Measurements from ENCODE around the gene CLASP1.
"Not testable (repeated sequence)": the region's sequence is repeated elsewhere in the genome, so short reads cannot be mapped to it uniquely, and the experiment has no call there.

CLASP1 gene

DNA sequence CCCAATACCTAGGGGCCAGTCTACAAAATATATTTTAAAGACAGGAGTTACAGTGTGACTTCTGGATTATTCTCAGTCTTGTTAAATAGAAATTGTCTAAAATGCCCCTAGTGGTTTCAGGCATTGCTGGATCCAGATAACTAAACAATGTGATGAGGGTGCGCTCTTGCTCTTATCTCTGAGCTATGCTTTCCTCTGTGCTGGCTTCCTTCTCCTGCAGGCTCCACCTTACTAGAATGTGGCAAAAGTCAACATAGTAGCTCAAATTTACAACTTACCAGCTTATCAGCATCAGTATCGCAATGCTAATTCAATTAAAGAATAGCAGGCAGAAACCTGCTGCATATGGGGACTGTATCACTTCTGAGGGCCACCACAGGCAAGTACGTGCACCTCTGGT is 179.9 kb downstream of the CLASP1 start:
- DNase-seq, result no peak

DNA sequence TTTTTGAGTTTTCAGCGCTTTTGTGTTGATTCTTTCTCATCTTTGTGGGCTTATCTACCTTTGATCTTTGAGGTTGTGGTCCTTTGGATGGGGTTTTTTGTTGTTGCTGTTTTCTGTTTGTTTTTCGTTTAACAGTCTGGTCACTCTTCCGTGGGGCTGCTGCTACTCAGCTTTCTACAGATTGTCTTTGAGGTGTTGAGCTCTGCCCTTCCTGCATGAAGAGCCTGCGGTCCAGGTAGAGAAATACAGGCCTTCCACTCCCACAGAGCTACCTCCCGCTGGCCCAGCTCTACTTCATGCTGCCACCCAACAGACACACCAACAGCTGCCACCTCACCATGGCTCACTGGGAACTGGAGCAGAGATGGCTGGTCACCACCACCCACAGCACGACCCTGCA is 180.3 kb downstream of the CLASP1 start:
- DNase-seq, result no peak

DNA sequence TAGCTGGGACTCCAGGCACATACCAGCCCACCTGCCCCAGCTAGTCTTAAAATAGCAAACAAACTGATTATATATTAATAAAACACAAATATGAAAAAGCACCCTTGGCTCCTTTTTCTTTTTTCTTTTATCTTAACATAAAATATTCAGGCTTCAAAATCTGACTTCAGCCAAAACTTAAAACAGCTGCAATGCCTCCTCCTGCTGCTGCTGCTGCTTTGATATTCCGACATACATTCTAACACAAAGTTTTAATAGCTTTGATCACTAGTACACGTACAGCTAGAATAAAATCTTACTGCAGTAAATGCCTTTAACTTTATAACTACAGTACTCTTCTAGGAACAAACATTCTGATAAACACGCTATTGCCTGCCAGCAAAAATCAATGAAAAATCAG is 190.0 kb downstream of the CLASP1 start:
- DNase-seq, result no peak

DNA sequence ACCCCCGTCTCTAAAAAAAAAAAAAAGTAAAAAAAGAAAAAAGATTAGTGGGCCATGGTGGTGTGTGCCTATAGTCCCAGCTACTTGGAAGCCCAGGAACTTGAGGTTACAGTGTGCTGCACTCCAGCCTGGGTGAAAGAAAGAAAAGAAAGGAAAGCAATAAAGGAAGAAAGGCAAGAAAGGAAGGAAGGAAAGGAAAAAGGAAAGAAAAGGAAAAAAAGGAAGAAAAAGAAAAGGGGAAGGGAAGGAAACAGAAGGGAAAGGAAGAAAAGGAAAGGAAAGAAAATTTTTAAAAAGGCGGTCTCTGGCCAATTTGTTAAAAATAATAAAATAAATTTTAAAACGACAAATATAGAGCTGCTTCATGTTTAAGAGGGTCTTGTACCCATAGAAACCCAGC is 192.9 kb downstream of the CLASP1 start:
- no peak for DNase-seq

DNA sequence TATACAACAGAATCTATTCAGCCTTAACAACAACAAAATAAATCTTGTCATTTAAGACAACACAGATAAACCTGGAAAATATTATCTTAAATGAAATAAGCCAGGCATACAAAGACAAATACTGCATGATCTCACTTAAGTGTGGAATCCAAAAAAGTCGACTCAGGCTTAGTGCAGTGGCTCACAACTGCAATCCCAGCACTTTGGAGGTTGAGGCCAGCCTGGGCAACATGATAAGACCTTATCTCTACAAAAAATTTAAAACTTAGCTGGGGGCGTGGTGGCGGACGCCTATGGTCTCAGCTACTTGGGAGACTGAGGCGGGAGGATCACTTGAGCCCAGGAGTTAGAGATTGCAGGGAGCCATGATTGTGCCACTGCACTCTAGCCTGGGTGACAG is 193.8 kb downstream of the CLASP1 start:
- DNase-seq, result no peak

DNA sequence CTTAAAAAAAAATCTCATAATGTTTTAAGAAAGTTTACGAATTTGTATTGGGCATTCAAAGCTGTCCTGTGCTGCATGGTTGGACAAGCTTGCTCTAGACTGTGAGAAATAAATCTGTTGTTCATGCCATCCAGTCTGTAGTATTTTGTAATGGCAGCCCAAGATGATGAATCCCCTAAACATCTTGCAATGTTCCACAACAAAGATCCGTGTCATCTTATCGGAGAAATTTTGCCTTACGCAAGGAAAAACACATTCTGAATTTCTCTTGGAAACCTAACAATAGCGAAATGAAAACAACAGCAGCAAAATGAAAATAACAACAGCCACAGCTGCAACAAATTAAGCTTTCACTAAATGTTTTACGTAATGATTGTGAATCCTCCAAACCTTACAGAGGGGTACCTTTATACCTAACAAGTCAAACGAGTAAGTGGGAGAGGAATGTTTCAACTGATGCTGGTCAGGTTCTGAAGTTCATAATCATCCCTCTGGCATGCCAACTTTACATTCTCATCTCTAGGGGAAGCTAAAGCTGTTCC is 194.6 kb downstream of the CLASP1 start:
- no peak for DNase-seq

DNA sequence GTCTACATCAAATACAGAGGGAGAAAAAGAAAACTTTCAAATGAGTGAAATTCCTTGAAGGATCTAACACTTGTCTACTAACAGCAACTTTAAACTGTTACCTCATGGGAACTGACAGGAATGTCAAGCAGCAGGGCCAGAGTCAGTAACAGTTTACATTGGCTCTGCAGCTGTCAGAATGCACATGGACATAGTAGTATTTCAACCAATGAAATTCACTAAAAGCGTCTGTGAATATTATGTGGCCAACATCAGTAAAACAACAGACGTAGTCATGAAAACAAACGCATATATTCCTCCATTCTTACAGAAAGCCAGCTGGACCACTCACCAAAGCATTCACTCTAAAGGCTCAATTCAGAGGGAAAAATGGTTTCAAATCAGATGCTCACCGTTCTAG is 197.9 kb downstream of the CLASP1 start:
- no peak for DNase-seq

DNA sequence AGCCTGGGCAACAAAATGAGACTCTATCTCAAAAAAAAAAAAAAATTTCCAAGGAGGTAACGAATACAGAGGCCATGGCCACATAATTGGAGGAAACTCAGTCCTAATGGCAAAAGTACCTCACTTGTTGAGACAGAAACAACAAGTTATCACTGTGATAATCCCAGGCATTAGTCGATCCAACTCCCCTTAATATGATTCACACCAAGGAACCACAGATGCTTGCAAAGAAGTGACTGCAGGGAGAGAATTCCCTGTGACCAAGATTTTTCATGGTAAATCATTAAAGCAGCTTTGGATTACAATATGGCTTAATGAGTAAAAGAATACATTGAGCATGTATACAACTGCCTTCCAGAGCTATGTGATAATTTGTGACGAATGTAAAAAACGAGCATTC is 199.0 kb downstream of the CLASP1 start:
- no peak for DNase-seq

DNA sequence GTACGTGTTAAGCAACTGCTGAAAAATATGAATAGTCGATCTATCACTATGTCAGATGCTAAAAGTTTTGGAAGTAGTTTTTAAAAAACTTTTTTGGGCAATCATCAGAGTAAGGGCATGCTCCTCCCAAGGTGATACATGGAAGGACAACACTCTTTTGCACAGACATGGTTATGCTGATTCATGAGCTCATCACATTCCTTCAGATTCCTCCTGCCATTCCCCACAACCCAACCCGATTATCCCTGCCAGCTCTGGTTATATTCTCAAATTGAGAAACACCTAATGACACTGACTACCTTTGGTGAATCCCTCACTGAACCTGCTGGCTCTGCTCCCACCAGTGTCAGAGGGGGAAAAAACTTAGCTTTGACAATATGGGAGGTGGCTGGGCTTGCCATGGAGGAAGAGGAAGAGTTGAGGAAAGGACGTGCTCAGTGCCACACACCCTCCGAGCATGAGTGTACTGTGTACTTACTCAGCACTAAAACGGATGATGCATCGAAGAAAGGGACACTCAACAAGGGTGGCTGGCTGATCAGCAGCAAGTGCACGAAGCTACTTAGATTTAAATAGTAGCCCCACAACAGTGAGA is 202.5 kb downstream of the CLASP1 start:
- no peak for DNase-seq

DNA sequence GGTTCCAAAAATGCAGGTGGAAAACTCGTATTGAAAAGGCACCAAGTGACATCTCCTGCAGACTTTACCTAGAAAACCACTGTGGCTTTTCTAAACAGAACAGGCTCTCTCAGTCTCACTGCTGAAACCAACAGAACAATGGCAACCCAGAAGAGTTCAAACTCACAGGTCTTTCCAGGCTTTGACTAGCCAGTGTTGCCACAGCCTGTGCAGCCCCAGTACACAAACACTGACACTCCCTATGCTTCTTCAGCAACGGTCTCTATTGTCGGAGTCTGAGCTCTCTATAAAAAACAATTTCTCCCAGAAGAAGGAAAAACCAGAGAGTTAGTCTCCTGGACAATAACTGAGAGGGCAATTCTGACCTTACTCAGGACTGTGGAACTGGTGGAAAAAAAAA is 206.4 kb downstream of the CLASP1 start:
- DNase-seq, result no peak

DNA sequence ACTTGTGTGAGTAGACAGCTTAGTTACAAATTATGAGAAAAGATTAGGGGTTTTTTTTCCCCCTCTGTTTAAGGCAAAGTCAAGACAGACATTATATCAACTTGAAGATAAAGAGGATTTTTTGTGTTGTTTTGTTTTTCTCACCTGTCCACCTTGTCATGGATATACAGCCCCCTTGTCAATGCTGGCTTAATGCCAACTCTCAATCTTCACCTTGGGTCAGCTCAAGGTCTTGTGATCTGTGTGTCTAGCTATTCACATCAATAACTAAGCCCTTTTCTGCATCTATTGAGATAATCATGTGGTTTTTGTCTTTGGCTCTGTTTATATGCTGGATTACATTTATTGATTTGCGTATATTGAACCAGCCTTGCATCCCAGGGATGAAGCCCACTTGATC is 211.0 kb downstream of the CLASP1 start:
- not testable (repeated sequence) for DNase-seq

DNA sequence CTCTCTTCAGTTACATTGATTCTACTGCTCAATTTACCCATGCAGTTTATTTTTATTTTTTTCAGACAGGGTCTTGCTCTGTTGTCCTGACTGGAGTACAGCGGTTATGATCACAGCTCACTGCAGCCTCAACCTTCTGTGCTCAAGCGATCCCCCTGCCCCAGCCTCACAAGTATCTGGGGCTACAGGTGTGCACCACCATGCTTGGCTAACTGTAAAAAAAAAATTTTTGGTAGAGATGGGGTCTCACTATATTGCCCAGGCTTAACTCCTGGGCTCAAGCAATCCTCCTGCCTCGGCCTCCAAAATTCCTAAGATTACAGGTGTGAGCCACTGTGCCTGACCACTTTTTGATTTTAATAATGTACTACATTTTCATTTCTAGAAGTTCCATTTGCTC is 212.3 kb downstream of the CLASP1 start:
- no peak for DNase-seq

DNA sequence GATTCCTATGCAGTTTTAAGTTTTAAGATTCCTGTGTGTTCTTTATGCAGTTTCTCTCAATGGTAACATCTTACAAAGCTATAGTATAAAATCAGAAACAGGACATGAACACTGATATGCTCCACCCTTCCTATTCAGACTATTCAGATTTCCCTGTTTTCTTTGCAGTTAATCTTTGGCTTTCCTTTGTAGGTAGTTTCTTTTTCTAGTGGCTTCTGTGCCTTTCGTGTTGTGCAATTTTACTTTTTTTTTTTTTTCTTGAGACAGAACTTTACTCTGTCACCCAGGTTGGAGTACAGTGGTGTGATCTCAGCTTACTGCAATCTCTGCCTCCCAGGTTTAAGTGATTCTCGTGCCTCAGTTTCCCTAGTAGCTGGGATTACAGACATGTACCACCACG is 213.5 kb downstream of the CLASP1 start:
- DNase-seq, result no peak

DNA sequence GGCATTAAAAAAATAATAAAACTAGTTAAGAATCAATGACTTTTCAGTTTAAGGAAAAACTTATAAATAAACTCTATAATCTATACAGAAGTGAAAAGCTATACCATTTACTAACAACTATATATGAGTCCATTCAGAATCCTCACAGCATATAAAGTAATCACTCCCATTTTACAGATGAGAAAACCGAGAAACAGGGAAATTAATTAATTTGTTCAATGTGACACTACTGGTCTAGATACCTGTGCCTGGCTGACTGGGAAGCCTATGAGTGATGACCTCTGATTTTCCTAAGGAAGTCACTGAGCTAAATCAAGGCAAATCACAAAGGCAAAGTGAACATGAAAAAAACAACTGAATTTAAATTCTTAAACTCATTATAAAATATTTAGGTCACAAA is 218.0 kb downstream of the CLASP1 start:
- no peak for DNase-seq

DNA sequence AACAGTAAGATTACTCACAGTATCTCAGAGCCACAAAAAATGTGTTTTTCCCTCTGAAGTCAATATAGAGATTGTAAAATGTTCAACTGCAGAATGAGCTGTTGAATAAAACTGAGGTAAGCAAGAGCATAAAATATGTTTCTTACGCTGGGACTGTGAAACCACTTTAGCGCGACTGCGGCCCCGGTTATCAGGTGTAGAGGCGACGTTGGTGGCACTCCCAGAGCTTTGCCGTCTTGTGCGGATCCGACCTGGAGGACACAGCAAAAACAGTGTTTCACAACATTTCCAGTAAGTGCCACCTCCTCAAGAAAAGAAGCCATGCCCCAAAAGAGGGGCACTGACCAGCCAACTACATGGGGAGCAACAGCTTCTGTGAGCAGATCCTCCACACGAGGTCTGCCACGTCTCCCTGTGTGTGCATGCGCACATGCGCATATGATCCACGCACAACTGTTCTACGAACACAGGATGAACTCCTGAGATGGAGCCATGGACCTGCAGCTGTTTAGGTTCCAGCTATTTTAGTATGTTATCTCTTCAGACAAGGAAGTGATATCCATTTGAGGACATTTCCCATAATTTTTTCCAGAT is 219.2 kb downstream of the CLASP1 start:
- DNase-seq, result no peak

DNA sequence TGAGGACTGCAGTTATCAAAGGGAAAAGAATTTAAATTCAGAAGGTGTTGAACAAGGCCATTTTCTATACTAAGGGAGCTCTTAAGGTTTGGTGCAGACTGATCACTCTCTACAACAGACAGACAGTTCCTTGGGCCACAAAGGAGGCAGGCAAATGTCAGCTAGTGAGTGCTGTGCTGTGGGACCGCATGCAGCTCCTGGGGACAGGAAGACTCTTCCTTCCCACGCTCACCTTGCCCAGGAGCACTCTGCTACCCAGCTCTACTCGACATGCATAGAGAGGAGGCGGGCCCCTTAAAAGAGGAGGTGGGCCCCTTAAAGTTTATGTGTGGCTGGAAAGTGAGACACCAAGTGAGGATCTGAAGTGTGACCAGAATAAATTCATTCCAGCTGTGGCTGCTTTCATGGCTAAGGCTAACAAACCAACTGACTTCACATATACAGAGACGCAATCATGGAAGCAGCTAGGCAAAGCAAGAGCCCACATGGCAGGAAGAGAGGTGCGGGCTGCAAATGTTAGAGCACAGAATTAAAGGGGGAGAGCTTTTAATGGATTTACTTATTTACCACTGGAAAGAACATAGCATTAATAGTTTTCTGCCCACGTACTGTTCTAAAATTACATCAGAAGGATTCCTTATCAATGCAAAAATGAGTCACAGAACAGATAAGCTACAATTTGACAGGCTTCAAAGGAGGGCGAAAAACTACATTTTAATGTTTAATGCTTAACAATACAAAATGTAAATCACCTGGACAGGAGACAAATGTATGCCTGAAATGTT is 220.0 kb downstream of the CLASP1 start:
- no peak for DNase-seq

DNA sequence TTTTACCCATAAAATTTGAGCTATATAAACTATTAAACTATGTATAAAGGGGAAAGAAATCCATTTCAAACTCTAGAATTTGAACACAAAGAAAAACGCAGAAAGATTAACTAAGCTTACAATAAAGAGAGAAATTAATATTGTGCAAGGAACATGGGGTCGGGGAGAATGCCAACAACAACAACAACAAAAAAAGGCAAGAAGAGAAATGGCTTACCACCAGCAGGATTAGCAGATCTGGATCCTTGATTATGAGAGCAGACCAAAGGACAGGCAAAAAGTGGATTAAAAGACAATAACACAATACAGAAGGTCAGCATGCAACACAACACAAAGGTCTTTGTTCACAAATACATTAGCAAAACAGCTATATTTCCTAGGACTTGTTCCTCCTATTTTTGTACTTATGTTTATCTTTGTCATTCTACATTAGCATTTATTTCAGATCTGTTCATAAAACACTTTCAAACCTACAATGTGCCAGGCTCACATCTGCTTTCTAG is 222.0 kb downstream of the CLASP1 start:
- no peak for DNase-seq

DNA sequence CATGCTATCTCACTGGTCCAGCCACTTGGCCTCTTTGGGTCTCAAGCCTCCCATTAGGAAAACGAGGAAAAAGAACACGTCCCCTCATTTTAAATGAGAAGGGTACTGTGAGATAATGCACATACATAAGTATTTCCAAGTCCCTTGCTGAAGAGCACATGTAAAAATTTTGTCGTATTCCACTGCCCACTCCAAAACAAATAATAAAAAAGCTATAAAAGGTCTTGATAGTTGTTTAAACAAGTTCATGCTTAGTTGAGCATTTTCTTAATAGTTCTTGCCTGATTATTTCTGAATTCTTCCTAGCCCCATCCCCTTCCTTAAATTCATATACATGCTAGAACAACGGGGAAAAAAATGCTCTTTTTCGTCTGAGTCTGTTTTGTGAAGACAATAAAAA is 228.8 kb downstream of the CLASP1 start:
- DNase-seq, result no peak

DNA sequence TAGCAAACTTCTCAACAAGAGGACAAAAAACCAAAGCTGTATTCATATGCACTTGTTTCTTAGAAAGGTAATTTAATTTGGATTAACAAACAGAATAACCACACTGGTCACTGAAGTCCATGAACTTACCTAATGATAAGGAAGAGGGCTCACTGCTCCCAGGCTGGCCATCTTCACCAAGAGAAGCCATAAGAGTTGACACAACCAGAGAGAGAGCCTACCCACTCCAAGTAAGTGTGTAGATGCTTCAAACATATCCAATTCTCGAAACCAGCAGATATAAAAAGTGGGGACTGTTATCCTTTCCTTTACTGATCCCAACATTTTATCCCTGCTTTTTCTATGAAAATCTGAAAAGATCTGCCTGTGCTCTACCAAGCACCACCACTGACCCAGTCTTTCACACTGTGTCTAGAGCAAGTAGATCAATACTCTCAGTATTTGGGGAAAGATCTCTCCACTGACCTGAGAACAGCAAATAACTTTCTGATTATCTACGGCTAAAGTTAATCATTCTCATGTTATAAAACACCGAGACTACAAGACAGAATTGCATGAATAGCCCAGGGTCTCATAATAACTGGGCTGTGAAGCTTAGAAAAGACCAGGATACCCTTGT is 230.1 kb downstream of the CLASP1 start:
- no peak for DNase-seq

DNA sequence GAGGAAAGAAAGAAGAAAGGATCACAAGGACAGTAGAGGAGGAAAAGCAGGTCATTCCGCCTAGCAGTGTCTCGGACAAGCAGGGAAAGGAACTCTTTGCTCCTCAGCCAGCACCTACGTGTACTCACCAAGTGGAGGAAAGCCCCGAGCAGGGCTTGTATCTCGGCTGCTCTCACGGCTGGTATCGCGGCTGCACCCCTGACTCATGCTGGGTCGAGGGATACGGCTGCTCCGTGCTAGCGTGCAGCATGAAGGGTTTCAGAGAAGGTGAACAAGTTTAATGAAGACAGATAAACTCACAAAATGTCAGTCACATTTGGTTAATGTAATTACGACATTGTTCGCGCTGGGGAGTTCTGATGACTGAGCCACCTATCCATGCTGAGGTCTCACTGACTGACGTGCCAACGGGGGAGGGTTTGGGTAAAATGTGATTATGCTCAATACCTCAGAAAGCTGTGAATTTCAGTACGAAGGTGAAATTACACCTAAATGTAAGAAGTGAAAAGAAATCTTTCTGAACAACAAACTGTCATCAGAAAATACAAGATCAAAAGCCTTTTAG is 230.7 kb downstream of the CLASP1 start:
- no peak for DNase-seq

DNA sequence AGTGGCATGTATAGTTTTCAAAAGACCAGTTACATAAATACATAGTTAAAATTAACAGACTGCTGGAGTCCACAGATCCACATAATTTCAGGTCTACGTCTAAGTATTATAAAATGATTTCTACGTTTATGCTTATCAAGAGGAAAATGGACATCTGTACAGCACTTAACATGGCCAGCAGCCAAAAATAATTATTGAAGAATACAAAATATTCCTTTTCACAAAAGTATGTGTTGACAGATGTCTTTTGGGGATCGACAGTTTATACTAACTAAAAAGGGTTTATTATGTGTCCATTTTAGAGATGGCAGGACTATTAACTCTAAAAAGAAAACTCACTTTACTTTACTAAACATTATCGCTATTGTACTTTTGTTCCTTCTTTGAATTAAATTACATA is 231.4 kb downstream of the CLASP1 start:
- DNase-seq, result no peak

DNA sequence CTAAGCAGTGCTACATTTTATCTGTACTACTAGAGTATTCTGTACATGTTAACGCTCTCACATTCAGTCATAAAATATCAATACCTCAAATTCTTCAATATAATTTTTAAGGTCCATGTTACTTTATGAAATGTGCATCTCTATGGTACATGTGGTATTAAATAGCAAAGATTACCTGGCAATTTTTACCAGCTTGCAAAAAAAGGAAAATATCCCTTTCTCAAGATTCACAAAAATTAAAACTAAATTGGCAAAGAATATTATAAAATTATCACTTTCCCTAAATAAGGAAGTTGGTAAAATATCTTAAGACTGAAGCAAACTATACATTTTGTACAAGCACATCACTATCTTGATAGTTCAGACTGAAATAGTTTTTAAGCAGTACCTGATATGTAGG is 233.5 kb downstream of the CLASP1 start:
- no peak for DNase-seq

DNA sequence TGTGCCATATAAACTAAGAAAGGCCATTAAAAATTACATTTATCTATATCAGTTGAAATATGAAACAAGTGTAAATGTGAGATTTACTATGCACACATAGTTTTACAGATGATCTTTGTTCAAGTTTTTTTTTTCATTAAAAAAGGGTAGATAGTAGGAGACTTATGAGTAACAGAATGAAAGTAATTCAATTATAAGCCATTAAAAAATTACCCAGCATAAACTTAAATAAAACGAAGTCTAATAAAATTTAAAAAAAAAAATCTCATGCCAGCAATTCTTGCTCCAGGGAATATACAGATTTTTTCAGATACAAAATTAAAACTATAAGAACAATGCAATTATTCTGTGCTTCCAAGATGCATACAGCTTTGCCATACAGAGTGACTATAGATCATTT is 236.9 kb downstream of the CLASP1 start:
- DNase-seq, result no peak

Data from activated CD8-positive, alpha-beta memory T cell treated with anti-CD3 and anti-CD28 coated beads for 24 hours (primary cell).